ENCODE results near the gene SEC14L6.
"Not testable (repeated sequence)": the region's sequence is repeated elsewhere in the genome, so short reads cannot be mapped to it uniquely, and the experiment has no call there.

SEC14L6 gene

DNA sequence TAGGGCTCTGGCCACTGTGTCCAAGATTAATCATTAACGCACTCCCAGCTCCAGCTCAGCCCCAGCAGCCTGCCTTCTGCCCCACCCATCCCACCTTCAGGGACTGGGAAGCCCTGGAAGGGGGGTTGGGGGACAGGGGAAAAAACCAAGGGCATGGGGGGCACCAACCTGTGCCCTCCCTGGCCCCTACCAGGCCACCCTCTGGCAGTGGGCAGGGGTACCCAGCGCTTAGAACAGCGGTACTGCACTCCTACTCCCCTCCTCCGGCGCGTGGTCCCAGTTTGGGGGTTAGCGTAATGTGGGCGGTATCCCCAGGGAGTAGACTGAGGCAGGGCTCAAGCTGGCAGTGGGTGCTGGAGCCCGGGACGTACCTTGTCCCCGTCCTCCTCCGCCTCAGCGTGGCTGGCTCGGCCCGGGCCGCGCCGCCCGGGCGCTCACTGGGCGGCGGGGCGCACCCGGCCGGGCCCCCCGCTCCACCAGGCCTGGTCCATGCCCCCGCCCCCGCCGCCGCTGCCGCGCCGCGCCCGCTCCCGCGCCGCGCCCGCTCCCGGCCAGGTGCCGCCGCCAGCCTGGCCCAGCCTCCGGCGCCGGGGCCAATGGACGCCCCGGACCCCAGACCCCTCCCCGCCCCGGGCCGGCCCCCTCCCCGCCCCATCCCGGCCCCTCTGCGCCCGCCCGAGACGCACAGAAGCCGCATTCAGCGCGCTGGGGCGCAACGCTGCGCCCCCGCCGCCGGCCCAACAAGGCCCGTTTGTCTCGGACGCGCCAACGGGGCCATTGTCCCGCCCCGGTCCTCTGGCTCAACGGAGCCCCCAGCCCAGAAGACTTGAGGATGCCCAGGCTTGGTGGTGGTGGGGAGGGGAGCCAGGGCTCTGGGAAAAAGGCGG lies 27.8 kb upstream of the SEC14L6 start, which contains the start of gene GAL3ST1:
TSS of gene GAL3ST1 (minus strand) at position 571 of the 887 bp plus-strand sequence. CDS start 17,273 bp downstream, outside the sequence.
- no peak within 1 kb of the TSS for H3K4me3 ChIP-seq (ENCODE audit: low read depth, low read length)
- no peak for TF ChIP-seq CTCF (IDR thresholded peaks at IDR 0.05; ENCODE audit: low read depth, low read length)

DNA sequence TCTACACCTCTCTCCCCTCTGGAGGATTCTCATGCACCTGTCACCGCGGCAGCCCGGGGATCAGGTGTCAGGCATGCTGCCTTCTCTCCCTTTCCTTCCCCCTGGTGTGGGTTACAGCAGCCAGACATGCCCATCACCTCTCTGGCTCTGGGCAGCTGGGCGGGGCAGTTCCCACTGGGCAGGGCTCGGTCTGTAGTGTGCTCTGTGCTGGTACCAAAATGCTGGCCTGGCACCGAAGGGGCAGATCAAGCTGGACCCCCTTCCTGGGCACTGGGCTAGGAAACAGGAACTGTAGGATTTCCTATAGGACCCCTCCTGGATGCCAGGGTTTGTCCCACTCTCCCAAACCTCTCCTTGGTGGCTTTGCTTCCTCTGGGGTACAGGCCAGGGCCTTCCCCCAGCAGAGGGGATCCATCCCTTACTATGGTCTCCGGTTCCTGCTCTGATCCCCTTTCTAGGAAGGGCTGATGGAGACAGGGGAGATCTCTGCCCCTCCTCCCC lies 27.1 kb upstream of the SEC14L6 start:
- TF ChIP-seq CTCF (IDR thresholded peaks at IDR 0.05; ENCODE audit: low read depth, low read length): no peak
- no peak overlapping the region for H3K4me3 ChIP-seq (ENCODE audit: low read depth, low read length)

DNA sequence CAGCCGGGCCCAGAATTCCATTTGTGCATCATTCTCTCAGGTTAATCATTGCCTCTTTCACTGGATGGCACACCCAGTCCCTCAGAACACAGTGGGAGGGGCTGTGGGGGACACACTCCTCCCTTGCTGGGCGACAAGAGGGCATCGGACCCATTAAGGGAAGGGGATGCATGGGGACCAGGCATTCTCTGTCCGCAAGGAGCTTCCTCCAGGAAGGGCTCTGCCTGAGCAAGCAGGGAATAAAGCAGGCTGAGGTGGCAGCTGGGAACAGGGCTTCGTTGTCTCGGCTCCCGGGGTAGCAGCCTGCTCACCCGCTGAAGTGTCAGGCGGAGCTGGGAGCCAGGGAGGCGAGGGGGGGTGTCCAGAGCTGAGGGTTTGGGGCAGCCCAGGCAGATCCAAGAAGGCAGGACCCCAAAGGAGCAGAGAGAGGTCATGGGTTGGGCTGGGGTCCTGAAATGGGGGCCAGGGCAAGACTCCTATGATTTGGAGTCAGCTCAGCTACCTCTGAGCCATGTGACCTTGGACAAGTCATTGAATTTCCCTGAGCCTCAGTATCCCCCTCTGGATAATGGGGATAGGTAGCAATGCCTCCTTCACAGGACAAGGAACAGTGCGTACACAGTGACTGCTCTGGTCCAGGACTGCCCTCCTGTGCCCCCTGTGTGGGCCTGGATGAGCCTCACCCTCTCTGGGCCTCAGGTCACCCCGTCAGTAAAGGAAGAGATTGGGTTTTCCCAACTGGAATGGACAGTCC lies 26.5 kb upstream of the SEC14L6 start:
- no peak overlapping the region for H3K4me3 ChIP-seq (ENCODE audit: low read depth, low read length)
- no peak for TF ChIP-seq CTCF (IDR thresholded peaks at IDR 0.05; ENCODE audit: low read depth, low read length)

DNA sequence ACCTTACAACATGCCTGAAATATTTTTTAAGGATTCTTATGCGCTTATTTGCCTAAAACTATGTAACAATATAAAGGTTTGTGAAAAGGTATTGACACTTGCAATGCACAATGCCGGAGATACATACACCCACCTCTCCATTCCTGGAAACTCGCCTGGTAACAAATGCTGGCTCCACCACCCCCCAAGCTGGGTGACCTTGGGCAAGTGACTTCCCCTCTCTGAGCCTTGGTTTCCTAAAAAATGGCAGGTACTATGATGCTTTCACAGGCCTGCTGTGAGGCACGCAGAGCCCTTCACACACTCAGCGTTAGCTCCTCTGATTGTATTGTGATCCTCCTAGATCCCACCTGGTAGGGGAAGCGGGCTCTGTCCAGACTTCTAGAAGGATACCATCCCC lies 25.7 kb upstream of the SEC14L6 start:
- no peak overlapping the region for H3K4me3 ChIP-seq (ENCODE audit: low read depth, low read length)
- no peak for TF ChIP-seq CTCF (IDR thresholded peaks at IDR 0.05; ENCODE audit: low read depth, low read length)

GRCh38 chr22:30569674-30570202 lies 23.2 kb upstream of the SEC14L6 start:
- TF ChIP-seq CTCF (IDR thresholded peaks at IDR 0.05; ENCODE audit: low read depth, low read length): no peak
- no peak overlapping the region for H3K4me3 ChIP-seq (ENCODE audit: low read depth, low read length)

DNA sequence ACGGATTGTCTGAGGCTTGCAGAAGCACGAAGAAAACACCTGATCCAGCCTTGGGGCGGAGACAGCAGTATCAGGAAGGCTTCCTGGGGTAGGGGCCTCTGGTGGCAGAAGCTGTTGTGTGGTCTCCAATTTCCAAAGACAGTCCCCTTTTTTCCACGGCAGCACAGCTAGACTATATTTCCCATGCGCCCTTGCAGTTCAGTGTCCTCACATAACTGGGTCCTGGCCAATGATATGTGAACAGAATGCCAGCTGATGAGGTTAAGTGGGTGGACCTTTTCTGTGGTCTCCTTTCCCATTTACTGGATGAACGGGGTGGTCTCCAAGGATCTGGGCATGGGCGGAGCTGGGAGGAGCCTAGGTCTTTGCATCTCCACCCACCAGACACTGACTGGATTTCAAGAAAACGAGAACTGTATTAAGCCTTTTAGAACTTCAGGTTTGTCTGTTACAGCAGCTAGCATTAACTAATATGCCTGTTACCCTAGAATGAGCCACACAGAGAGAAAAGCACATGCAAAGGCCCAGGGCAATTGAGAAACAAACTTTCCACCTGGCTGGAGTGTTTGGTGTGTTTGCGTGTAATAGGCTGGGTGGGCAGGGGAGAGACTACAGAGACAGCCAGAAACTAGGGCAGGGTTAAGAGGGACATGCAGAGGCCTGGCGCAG lies 21.7 kb upstream of the SEC14L6 start:
- TF ChIP-seq CTCF (IDR thresholded peaks at IDR 0.05; ENCODE audit: low read depth, low read length): no peak
- no peak overlapping the region for H3K4me3 ChIP-seq (ENCODE audit: low read depth, low read length)

DNA sequence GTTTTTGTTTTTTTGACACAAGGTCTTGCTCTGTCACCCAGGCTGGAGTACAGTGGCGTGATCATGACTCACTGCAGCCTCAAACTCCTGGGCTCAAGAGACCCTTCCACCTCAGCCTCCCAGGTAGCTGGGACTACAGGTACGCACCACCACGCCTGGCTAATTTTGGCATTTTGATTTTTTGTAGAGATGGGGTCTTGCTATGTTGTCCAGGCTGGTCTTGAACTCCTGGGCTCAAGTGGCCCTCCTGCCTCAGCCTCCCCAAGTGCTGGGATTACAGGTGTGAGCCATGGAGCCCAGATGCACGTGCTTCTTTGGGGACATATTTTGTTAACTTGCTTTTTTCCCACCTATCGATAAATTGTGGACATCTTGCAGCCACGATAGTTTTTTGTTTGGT lies 20.7 kb upstream of the SEC14L6 start:
- not testable (repeated sequence) for H3K4me3 ChIP-seq (ENCODE audit: low read depth, low read length)
